Neural progenitor cell (in vitro differentiated cells): ENCODE results near the gene PEAK3. TPM values are rescaled to one million over a fixed set of nuclear protein-coding genes. Genes with fewer than 3 reads are reported as not detected.

Experiments used
- DNase-seq: peaks from one replicate; pipeline ENCODE4 v3.0.0-alpha.2; 2016; ENCODE audit warnings: low spot score
- H2AFZ ChIP-seq: fragments of 200-600 bp; sonication (generic); replicated peaks from 2 replicates; pipeline ENCODE4 v1.6.1; 2016; ENCODE audit warnings: antibody characterized with exemption
- H3F3A ChIP-seq: fragments of 200-600 bp; sonication (generic); 2 replicates; pipeline ENCODE4 v1.6.1; 2016; ENCODE audit warnings: antibody characterized with exemption, low read depth
- H3K27ac ChIP-seq: fragments of 200-600 bp; sonication (generic); 2 replicates; pipeline ENCODE4 v1.5.1; 2016; ENCODE audit warnings: mild to moderate bottlenecking
- H3K27me3 ChIP-seq: fragments of 200-600 bp; sonication (generic); 2 replicates; pipeline ENCODE4 v1.6.1; 2016; ENCODE audit warnings: mild to moderate bottlenecking, moderate library complexity
- H3K36me3 ChIP-seq: fragments of 200-600 bp; sonication (generic); 2 replicates; pipeline ENCODE4 v1.5.1; 2016
- H3K4me1 ChIP-seq: fragments of 200-600 bp; sonication (generic); 2 replicates; pipeline ENCODE4 v1.6.1; 2016; ENCODE audit warnings: mixed run types
- H3K4me2 ChIP-seq: fragments of 200-600 bp; sonication (generic); 2 replicates; pipeline ENCODE4 v1.6.1; 2016
- H3K4me3 ChIP-seq: fragments of 200-600 bp; sonication (generic); 2 replicates; pipeline ENCODE4 v1.5.1; 2016
- H3K79me2 ChIP-seq: fragments of 200-600 bp; sonication (generic); 2 replicates; pipeline ENCODE4 v1.6.1; 2016; ENCODE audit warnings: low read depth
- H3K9ac ChIP-seq: fragments of 200-600 bp; sonication (generic); 2 replicates; pipeline ENCODE4 v1.6.1; 2016
- H3K9me3 ChIP-seq: fragments of 200-600 bp; sonication (generic); 2 replicates; pipeline ENCODE4 v1.5.1; 2016; ENCODE audit warnings: low read depth
- H4K20me1 ChIP-seq: fragments of 200-600 bp; sonication (generic); 2 replicates; pipeline ENCODE4 v1.6.1; 2016; ENCODE audit warnings: low read depth
- H3K27ac Mint-ChIP-seq: 3 replicates; pipeline ENCODE4 v1.8.0; 2021; ENCODE audit warnings: mixed read lengths
- H3K27me3 Mint-ChIP-seq: 2 replicates; pipeline ENCODE4 v1.8.0; 2022; ENCODE audit warnings: low read depth, mild to moderate bottlenecking, inconsistent platforms, moderate library complexity, mixed read lengths; ENCODE audit not compliant: insufficient read depth
- H3K36me3 Mint-ChIP-seq: 3 replicates; pipeline ENCODE4 v1.8.0; 2021; ENCODE audit warnings: mixed read lengths
- H3K4me1 Mint-ChIP-seq: 3 replicates; pipeline ENCODE4 v1.8.0; 2021; ENCODE audit warnings: mixed read lengths
- H3K4me3 Mint-ChIP-seq: 3 replicates; pipeline ENCODE4 v1.8.0; 2021; ENCODE audit warnings: mild to moderate bottlenecking, moderate library complexity, mixed read lengths
- H3K9me3 Mint-ChIP-seq: 3 replicates; pipeline ENCODE4 v1.8.0; 2020; ENCODE audit warnings: mixed read lengths
- EZH2 ChIP-seq: fragments of 200-600 bp; sonication (generic); IDR thresholded peaks from 2 replicates; pipeline ENCODE4 v1.6.1; 2017; ENCODE audit warnings: antibody characterized with exemption, mild to moderate bottlenecking, moderate library complexity
- EZH2phosphoT487 ChIP-seq: fragments of 200-600 bp; sonication (generic); IDR thresholded peaks from 2 replicates; pipeline ENCODE4 v1.6.1; 2017; ENCODE audit warnings: antibody characterized with exemption
- total RNA-seq: library from RNA; depleted of rRNA; stranded (reverse); fragments of >200 nt; gene quantifications from 2 replicates; pipeline ENCODE4 v1.2.3, GENCODE V29; 2015; ENCODE audit warnings: low replicate concordance
- TF ChIP-seq, protein P1 (sequence below): fragments of 200-600 bp; sonication (generic); IDR thresholded peaks from 2 replicates; pipeline ENCODE4 v1.5.1; 2017; ENCODE audit warnings: antibody characterized with exemption, mild to moderate bottlenecking

PEAK3 gene
- total RNA-seq, 1 donor from 2014 or later = not detected

DNA sequence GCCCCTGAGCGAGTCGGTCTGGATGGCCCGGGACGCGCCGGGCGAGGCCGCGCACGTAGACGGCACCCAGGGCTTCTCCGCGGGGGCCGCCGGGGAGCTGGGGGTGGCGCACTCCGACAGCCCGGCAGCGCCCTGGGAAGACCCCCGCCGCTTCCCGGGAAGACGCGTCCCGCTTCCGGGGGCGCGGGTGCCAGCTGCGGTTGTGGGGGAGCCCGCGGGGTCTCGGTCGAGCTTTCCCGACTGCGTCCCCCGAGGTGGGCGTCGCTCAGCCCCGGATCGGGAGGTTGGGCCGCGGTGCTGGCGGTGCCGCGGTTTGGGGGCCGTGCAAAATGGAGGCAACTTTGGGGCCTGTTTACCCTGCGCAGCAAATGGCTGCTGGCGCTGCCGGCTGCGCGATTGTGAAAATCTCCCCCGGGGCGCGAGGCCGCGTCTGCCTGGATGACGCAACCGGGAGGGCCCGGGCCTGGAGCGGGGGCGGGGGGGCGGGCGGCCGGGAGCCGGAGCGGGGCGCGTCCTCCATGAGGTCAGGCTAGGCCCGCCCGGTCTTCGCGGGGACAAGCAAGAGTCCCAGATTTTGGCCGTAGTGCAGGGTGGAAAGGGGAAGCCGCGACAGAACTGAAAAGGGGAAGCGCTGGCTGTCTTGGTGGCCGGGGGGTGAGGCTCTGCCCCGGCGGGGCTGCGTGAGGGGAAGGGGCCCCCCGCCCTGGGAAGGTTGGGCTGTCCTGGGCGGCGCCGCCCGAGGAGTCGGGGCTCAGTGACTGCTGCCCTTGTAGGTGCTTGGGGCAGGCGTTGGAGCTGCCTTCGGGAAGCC, 11.3 kb downstream of the PEAK3 start:
- H3K9me3 Mint-ChIP-seq = peaks cover 1% of the 10 kb centered on the region
- peaks cover 60% of the 10 kb centered on the region for H4K20me1 ChIP-seq
- TF ChIP-seq EZH2 = no peak
- peaks cover 32% of the 10 kb centered on the region for H3K4me1 Mint-ChIP-seq
- H3F3A ChIP-seq = peaks cover 38% of the 10 kb centered on the region
- H3K4me3 Mint-ChIP-seq = peak overlapping the region; percentile 95
- no peaks in the 10 kb centered on the region for H3K9me3 ChIP-seq
- H3K36me3 Mint-ChIP-seq = peaks cover 5% of the 10 kb centered on the region
- H3K79me2 ChIP-seq = peaks cover 57% of the 10 kb centered on the region
- peak overlapping the region; percentile 84 for H3K4me3 ChIP-seq
- no peaks in the 10 kb centered on the region for H3K27me3 ChIP-seq
- no peak overlapping the region for H2AFZ ChIP-seq
- H3K27ac Mint-ChIP-seq = no peak overlapping the region
- peak overlapping the region; percentile 91 for H3K9ac ChIP-seq
- peak overlapping the region; percentile 87 for H3K4me2 ChIP-seq
- peak; percentile 74 for DNase-seq
- no peaks in the 10 kb centered on the region for H3K36me3 ChIP-seq
- peaks cover 7% of the 10 kb centered on the region for H3K27me3 Mint-ChIP-seq
- peak overlapping the region; percentile 13 for H3K27ac ChIP-seq
- peaks cover 17% of the 10 kb centered on the region for H3K4me1 ChIP-seq

DNA sequence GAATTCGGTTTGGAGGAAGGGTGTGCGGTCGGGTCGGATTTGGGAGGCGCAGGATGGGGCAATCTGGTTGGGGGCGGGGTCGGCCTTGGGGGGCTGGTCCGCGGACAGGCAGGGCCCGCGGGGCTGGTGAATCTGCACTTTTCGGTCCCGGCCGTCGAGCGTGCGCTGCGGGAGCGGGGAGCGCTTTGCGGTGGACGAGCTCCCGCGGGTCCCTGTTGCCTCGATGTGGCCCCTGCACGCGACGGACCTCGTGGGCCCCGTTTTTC, 11.9 kb downstream of the PEAK3 start:
- peaks cover 55% of the 10 kb centered on the region for H4K20me1 ChIP-seq
- DNase-seq = peak; percentile 37
- H3K27ac Mint-ChIP-seq = peak overlapping the region; percentile 53
- peak overlapping the region; percentile 13 for H3K27ac ChIP-seq
- peak overlapping the region; percentile 95 for H3K4me3 Mint-ChIP-seq
- H3K4me1 ChIP-seq = peaks cover 17% of the 10 kb centered on the region
- H3K36me3 Mint-ChIP-seq = peaks cover 5% of the 10 kb centered on the region
- no peak overlapping the region for H2AFZ ChIP-seq
- H3K4me2 ChIP-seq = peak overlapping the region; percentile 87
- H3K4me3 ChIP-seq = peak overlapping the region; percentile 84
- peaks cover 7% of the 10 kb centered on the region for H3K27me3 Mint-ChIP-seq
- peaks cover 31% of the 10 kb centered on the region for H3K4me1 Mint-ChIP-seq
- H3K27me3 ChIP-seq = no peaks in the 10 kb centered on the region
- TF ChIP-seq, protein P1, sequence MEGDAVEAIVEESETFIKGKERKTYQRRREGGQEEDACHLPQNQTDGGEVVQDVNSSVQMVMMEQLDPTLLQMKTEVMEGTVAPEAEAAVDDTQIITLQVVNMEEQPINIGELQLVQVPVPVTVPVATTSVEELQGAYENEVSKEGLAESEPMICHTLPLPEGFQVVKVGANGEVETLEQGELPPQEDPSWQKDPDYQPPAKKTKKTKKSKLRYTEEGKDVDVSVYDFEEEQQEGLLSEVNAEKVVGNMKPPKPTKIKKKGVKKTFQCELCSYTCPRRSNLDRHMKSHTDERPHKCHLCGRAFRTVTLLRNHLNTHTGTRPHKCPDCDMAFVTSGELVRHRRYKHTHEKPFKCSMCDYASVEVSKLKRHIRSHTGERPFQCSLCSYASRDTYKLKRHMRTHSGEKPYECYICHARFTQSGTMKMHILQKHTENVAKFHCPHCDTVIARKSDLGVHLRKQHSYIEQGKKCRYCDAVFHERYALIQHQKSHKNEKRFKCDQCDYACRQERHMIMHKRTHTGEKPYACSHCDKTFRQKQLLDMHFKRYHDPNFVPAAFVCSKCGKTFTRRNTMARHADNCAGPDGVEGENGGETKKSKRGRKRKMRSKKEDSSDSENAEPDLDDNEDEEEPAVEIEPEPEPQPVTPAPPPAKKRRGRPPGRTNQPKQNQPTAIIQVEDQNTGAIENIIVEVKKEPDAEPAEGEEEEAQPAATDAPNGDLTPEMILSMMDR = no peak
- no peak for TF ChIP-seq EZH2
- no peak for TF ChIP-seq EZH2phosphoT487
- H3K9me3 ChIP-seq = no peaks in the 10 kb centered on the region
- H3K79me2 ChIP-seq = peaks cover 57% of the 10 kb centered on the region
- peaks cover 38% of the 10 kb centered on the region for H3F3A ChIP-seq
- peaks cover 1% of the 10 kb centered on the region for H3K9me3 Mint-ChIP-seq
- no peaks in the 10 kb centered on the region for H3K36me3 ChIP-seq
- peak overlapping the region; percentile 91 for H3K9ac ChIP-seq

DNA sequence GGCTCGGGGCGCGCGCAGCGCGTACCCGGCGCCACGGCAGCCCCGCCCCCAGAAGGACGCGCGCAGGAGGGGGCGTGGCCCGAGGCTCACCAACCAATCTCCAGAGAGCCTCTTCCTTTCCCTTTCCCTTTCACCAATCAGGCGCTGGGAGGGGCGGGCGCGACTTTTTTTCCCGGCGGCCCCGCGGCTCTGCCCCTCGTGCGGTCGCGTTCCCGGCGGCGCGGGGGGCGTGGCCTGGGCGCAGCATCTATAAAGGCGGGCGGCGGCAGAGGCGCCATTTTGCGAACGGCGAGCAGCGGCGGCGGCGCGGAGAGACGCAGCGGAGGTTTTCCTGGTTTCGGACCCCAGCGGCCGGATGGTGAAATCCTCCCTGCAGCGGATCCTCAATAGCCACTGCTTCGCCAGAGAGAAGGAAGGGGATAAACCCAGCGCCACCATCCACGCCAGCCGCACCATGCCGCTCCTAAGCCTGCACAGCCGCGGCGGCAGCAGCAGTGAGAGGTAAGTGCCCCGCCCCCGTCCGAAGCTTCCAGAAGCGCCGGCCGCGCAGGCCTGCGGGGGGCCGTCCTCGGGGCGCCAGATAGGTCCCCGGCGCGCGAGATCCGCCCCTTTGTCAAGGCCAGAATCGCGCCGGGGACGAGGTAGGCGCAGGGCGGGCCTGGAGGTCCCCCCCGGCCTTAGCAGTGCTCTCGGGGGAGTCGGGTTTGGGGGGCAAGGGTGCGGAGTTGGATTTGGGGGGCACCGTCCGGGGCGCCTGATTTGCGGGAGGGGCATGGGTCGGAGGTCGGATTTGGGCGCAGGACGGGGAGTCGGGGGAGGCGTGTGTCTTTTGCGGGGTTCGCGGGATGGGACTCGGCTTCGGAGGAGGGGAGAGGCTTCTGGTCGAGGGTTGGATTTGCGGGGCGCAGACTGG, 12.5 kb downstream of the PEAK3 start:
- Histone ChIP-seq H3F3A (peaks cover 38% of the 10 kb centered on the region), H3K4me1 (peaks cover 17% of the 10 kb centered on the region), H4K20me1 (peaks cover 50% of the 10 kb centered on the region), H3K4me3 (peak overlapping the region; percentile 84), H3K36me3 (no peaks in the 10 kb centered on the region), H3K27ac (peak overlapping the region; percentile 44), H3K9me3 (no peaks in the 10 kb centered on the region), H3K9ac (peak overlapping the region; percentile 91), H3K27me3 (no peaks in the 10 kb centered on the region), H2AFZ (no peak overlapping the region), H3K4me2 (peak overlapping the region; percentile 87), H3K79me2 (peaks cover 57% of the 10 kb centered on the region)
- peaks cover 28% of the 10 kb centered on the region for H3K4me1 Mint-ChIP-seq
- peak; percentile 98 for DNase-seq
- peaks cover 5% of the 10 kb centered on the region for H3K36me3 Mint-ChIP-seq
- H3K9me3 Mint-ChIP-seq = peaks cover 1% of the 10 kb centered on the region
- H3K27me3 Mint-ChIP-seq = peaks cover 7% of the 10 kb centered on the region
- peak overlapping the region; percentile 95 for H3K4me3 Mint-ChIP-seq
- peak; percentile 12 for TF ChIP-seq EZH2phosphoT487
- TF ChIP-seq, protein P1 = no peak
- peak overlapping the region; percentile 53 for H3K27ac Mint-ChIP-seq
